ENCODE data around the gene AXL.

Gene AXL

GRCh38 chr19:41241859-41242258 is 22.8 kb downstream of the AXL start:
- Mint-ChIP-seq H3K27ac (no peak overlapping the region), H3K4me1 (no peaks in the 10 kb centered on the region), H3K36me3 (no peaks in the 10 kb centered on the region)

GRCh38 chr19:41244117-41244516 is 25.1 kb downstream of the AXL start:
- Mint-ChIP-seq H3K27ac (no peak overlapping the region), H3K36me3 (no peaks in the 10 kb centered on the region), H3K9me3 (no peaks in the 10 kb centered on the region), H3K4me3 (no peak overlapping the region), H3K27me3 (no peaks in the 10 kb centered on the region), H3K4me1 (no peaks in the 10 kb centered on the region)

More at GRCh38 chr19:41241859-41242258, 22.8 kb downstream of the AXL start:
- no peaks in the 10 kb centered on the region for H3K27me3 Mint-ChIP-seq
- H3K4me3 Mint-ChIP-seq = no peak overlapping the region
- no peaks in the 10 kb centered on the region for H3K9me3 Mint-ChIP-seq

GRCh38 chr19:41245843-41246242 is 26.8 kb downstream of the AXL start:
- H3K27me3 Mint-ChIP-seq = no peaks in the 10 kb centered on the region
- H3K9me3 Mint-ChIP-seq = no peaks in the 10 kb centered on the region
- no peak overlapping the region for H3K4me3 Mint-ChIP-seq
- no peaks in the 10 kb centered on the region for H3K36me3 Mint-ChIP-seq
- no peaks in the 10 kb centered on the region for H3K4me1 Mint-ChIP-seq
- H3K27ac Mint-ChIP-seq = no peak overlapping the region

- H3K4me1 Mint-ChIP-seq = no peaks in the 10 kb centered on the region
- no peaks in the 10 kb centered on the region for H3K9me3 Mint-ChIP-seq
- no peak overlapping the region for H3K27ac Mint-ChIP-seq
Measured at GRCh38 chr19:41248895-41249294, 29.9 kb downstream of the AXL start.

GRCh38 chr19:41249707-41250423 is 30.8 kb downstream of the AXL start:
- Mint-ChIP-seq H3K27ac (no peak overlapping the region), H3K4me1 (no peaks in the 10 kb centered on the region), H3K27me3 (no peaks in the 10 kb centered on the region), H3K9me3 (no peaks in the 10 kb centered on the region), H3K4me3 (no peak overlapping the region), H3K36me3 (no peaks in the 10 kb centered on the region)

More at GRCh38 chr19:41248895-41249294, 29.9 kb downstream of the AXL start:
- H3K27me3 Mint-ChIP-seq = no peaks in the 10 kb centered on the region
- H3K4me3 Mint-ChIP-seq = no peak overlapping the region
- H3K36me3 Mint-ChIP-seq = no peaks in the 10 kb centered on the region

- Mint-ChIP-seq H3K36me3 (no peaks in the 10 kb centered on the region), H3K4me1 (no peaks in the 10 kb centered on the region), H3K9me3 (no peaks in the 10 kb centered on the region), H3K27me3 (no peaks in the 10 kb centered on the region), H3K4me3 (no peak overlapping the region), H3K27ac (no peak overlapping the region)
Measured at GRCh38 chr19:41253660-41254059, 34.6 kb downstream of the AXL start.

GRCh38 chr19:41255171-41255570 is 36.1 kb downstream of the AXL start:
- no peaks in the 10 kb centered on the region for H3K9me3 Mint-ChIP-seq
- no peaks in the 10 kb centered on the region for H3K27me3 Mint-ChIP-seq
- H3K36me3 Mint-ChIP-seq = no peaks in the 10 kb centered on the region
- no peak overlapping the region for H3K27ac Mint-ChIP-seq
- H3K4me1 Mint-ChIP-seq = no peaks in the 10 kb centered on the region
- H3K4me3 Mint-ChIP-seq = no peak overlapping the region

GRCh38 chr19:41261474-41262190 is 42.6 kb downstream of the AXL start:
- peak overlapping the region; percentile 99 for H3K27ac Mint-ChIP-seq
- no peaks in the 10 kb centered on the region for H3K9me3 Mint-ChIP-seq
- no peaks in the 10 kb centered on the region for H3K27me3 Mint-ChIP-seq
- H3K4me1 Mint-ChIP-seq = peaks cover 29% of the 10 kb centered on the region
- H3K4me3 Mint-ChIP-seq = peak overlapping the region; percentile 95
- H3K36me3 Mint-ChIP-seq = peaks cover 2% of the 10 kb centered on the region

GRCh38 chr19:41263042-41263849 is 44.2 kb downstream of the AXL start:
- H3K9me3 Mint-ChIP-seq = no peaks in the 10 kb centered on the region
- no peaks in the 10 kb centered on the region for H3K27me3 Mint-ChIP-seq
- peak overlapping the region; percentile 99 for H3K27ac Mint-ChIP-seq
- H3K36me3 Mint-ChIP-seq = peaks cover 4% of the 10 kb centered on the region
- H3K4me3 Mint-ChIP-seq = peak overlapping the region; percentile 95
- peaks cover 44% of the 10 kb centered on the region for H3K4me1 Mint-ChIP-seq

GRCh38 chr19:41263850-41264580 is 45.0 kb downstream of the AXL start, which contains the start of gene HNRNPUL1:
HNRNPUL1 (plus strand) TSS chr19:41264372; CDS start chr19:41264504, 132 bp downstream.
- Mint-ChIP-seq H3K27me3 (no peaks in the 10 kb centered on the region), H3K4me1 (peaks cover 44% of the 10 kb centered on the region), H3K36me3 (peaks cover 4% of the 10 kb centered on the region), H3K9me3 (no peaks in the 10 kb centered on the region), H3K4me3 (peak within 1 kb of the TSS; percentile 95), H3K27ac (peak within 1 kb of the TSS; percentile 99)

GRCh38 chr19:41264581-41265394 is 45.8 kb downstream of the AXL start:
- H3K4me1 Mint-ChIP-seq = peaks cover 44% of the 10 kb centered on the region
- peaks cover 4% of the 10 kb centered on the region for H3K36me3 Mint-ChIP-seq
- H3K4me3 Mint-ChIP-seq = peak overlapping the region; percentile 95
- H3K27ac Mint-ChIP-seq = peak overlapping the region; percentile 99
- H3K9me3 Mint-ChIP-seq = no peaks in the 10 kb centered on the region
- no peaks in the 10 kb centered on the region for H3K27me3 Mint-ChIP-seq

- peaks cover 44% of the 10 kb centered on the region for H3K4me1 Mint-ChIP-seq
- peak overlapping the region; percentile 98 for H3K27ac Mint-ChIP-seq
- H3K27me3 Mint-ChIP-seq = no peaks in the 10 kb centered on the region
- peak overlapping the region; percentile 95 for H3K4me3 Mint-ChIP-seq
- H3K36me3 Mint-ChIP-seq = peaks cover 4% of the 10 kb centered on the region
- no peaks in the 10 kb centered on the region for H3K9me3 Mint-ChIP-seq
Measured at GRCh38 chr19:41265395-41266153, 46.6 kb downstream of the AXL start.

GRCh38 chr19:41269055-41269454 is 50.0 kb downstream of the AXL start:
- H3K4me1 Mint-ChIP-seq = peaks cover 29% of the 10 kb centered on the region
- no peak overlapping the region for H3K4me3 Mint-ChIP-seq
- no peaks in the 10 kb centered on the region for H3K27me3 Mint-ChIP-seq
- no peaks in the 10 kb centered on the region for H3K9me3 Mint-ChIP-seq
- H3K36me3 Mint-ChIP-seq = peaks cover 11% of the 10 kb centered on the region
- H3K27ac Mint-ChIP-seq = no peak overlapping the region

GRCh38 chr19:41269571-41269970 is 50.5 kb downstream of the AXL start:
- H3K9me3 Mint-ChIP-seq = no peaks in the 10 kb centered on the region
- peaks cover 11% of the 10 kb centered on the region for H3K36me3 Mint-ChIP-seq
- no peak overlapping the region for H3K4me3 Mint-ChIP-seq
- no peaks in the 10 kb centered on the region for H3K27me3 Mint-ChIP-seq
- no peak overlapping the region for H3K27ac Mint-ChIP-seq
- peaks cover 29% of the 10 kb centered on the region for H3K4me1 Mint-ChIP-seq

Measured in activated naive CD4-positive, alpha-beta T cell treated with anti-CD3 and anti-CD28 coated beads, Interleukin-2, amount 50 U/mL, for 24 hours (primary cell).